Skeletal muscle tissue (tissue), 4 donors: ENCODE measurements around the gene SLCO4A1. TPM values are rescaled to one million over a fixed set of nuclear protein-coding genes. Genes with fewer than 3 reads are reported as not detected.
"Not testable (repeated sequence)": the region's sequence is repeated elsewhere in the genome, so short reads cannot be mapped to it uniquely, and the experiment has no call there.

Source experiments
- H3K27ac ChIP-seq: one replicate; pipeline ENCODE4 v1.7.0; 2013; ENCODE audit warnings: mild to moderate bottlenecking, low read depth, low read length, inconsistent platforms
- H3K27me3 ChIP-seq, 3 donors: one replicate each; pipeline ENCODE4 v1.7.0; 2013; ENCODE audit warnings: low read length in 3 of 3; ENCODE audit not compliant: control insufficient read depth in 3 of 3, insufficient read depth in 3 of 3
- H3K36me3 ChIP-seq, 3 donors: one replicate each; pipeline ENCODE4 v1.7.0; 2013; ENCODE audit warnings: low read length in 3 of 3; ENCODE audit not compliant: control insufficient read depth in 3 of 3, insufficient read depth in 3 of 3
- H3K4me1 ChIP-seq, 3 donors: one replicate each; pipeline ENCODE4 v1.7.0; 2013; ENCODE audit warnings: low read length in 3 of 3, mild to moderate bottlenecking in 3 of 3; ENCODE audit not compliant: control insufficient read depth in 3 of 3, insufficient read depth in 3 of 3
- H3K4me3 ChIP-seq, 3 donors: one replicate each; pipeline ENCODE4 v1.7.0; 2013; ENCODE audit warnings: low read length in 3 of 3
- H3K9ac ChIP-seq, 3 donors: one replicate each; pipeline ENCODE4 v1.7.0; 2013; ENCODE audit warnings: low read length in 3 of 3, mild to moderate bottlenecking in 3 of 3, moderate library complexity in 2 of 3, low read depth in 1 of 3
- H3K9me3 ChIP-seq, 3 donors: one replicate each; pipeline ENCODE4 v1.7.0; 2013; ENCODE audit warnings: low read length in 3 of 3; ENCODE audit not compliant: control insufficient read depth in 3 of 3
- total RNA-seq: library from RNA; depleted of rRNA; stranded (reverse); fragments of >200 nt; gene quantifications from one replicate; pipeline ENCODE4 v1.2.3, GENCODE V29; 2014
- donor health status: Osteomylitis.

The SLCO4A1 gene
- total RNA-seq, 1 donor from 2014 or later, result not detected

- H3K9me3 ChIP-seq, H3K36me3 ChIP-seq, H3K4me3 ChIP-seq, H3K27ac ChIP-seq, H3K9ac ChIP-seq: not testable (repeated sequence)
- Histone ChIP-seq H3K27me3 (peaks cover 6 to 23% (median 13%) of the 10 kb centered on the region in 3 donors), H3K4me1 (peaks cover 28 to 36% (median 31%) of the 10 kb centered on the region in 3 donors)
These were observed 14.9 kb upstream of the SLCO4A1 start for GRCh38 chr20:62627425-62627824.

GRCh38 chr20:62627901-62628612 lies 14.2 kb upstream of the SLCO4A1 start:
- H3K9me3 ChIP-seq, result no peaks in the 10 kb centered on the region
- H3K4me3 ChIP-seq, result no peak overlapping the region
- no peaks in the 10 kb centered on the region for H3K36me3 ChIP-seq
- no peak overlapping the region for H3K27ac ChIP-seq
- peaks cover 10 to 23% (median 18%) of the 10 kb centered on the region in 3 donors for H3K27me3 ChIP-seq
- peaks cover 22 to 30% (median 24%) of the 10 kb centered on the region in 3 donors for H3K4me1 ChIP-seq
- H3K9ac ChIP-seq, result no peak overlapping the region

GRCh38 chr20:62628691-62629090 lies 13.6 kb upstream of the SLCO4A1 start:
- H3K4me3 ChIP-seq, result no peak overlapping the region
- H3K9me3 ChIP-seq, result no peaks in the 10 kb centered on the region
- H3K9ac ChIP-seq, result no peak overlapping the region
- peaks cover 11 to 29% (median 24%) of the 10 kb centered on the region in 3 donors for H3K27me3 ChIP-seq
- H3K36me3 ChIP-seq, result no peaks in the 10 kb centered on the region
- peaks cover 16 to 23% (median 18%) of the 10 kb centered on the region in 3 donors for H3K4me1 ChIP-seq
- no peak overlapping the region for H3K27ac ChIP-seq

- H3K36me3 ChIP-seq, result no peaks in the 10 kb centered on the region
- peaks cover 11 to 36% (median 24%) of the 10 kb centered on the region in 3 donors for H3K27me3 ChIP-seq
- no peak overlapping the region for H3K9ac ChIP-seq
- no peak overlapping the region for H3K4me3 ChIP-seq
- H3K9me3 ChIP-seq, result no peaks in the 10 kb centered on the region
- peaks cover 5 to 11% (median 6%) of the 10 kb centered on the region in 3 donors for H3K4me1 ChIP-seq
- H3K27ac ChIP-seq, result no peak overlapping the region
These were observed 12.3 kb upstream of the SLCO4A1 start for GRCh38 chr20:62629864-62630470.

GRCh38 chr20:62631336-62632308 lies 10.7 kb upstream of the SLCO4A1 start:
- H3K4me3 ChIP-seq, result no peak overlapping the region
- H3K27me3 ChIP-seq, result peaks cover 11 to 45% (median 32%) of the 10 kb centered on the region in 3 donors
- H3K4me1 ChIP-seq, result peaks cover under 1 to 10% (median 7%) of the 10 kb centered on the region in 3 donors
- H3K9ac ChIP-seq, result no peak overlapping the region
- H3K9me3 ChIP-seq, result no peaks in the 10 kb centered on the region
- H3K36me3 ChIP-seq, result no peaks in the 10 kb centered on the region
- H3K27ac ChIP-seq, result no peak overlapping the region

GRCh38 chr20:62632575-62633090 lies 9.7 kb upstream of the SLCO4A1 start:
- Histone ChIP-seq H3K9ac (no peak overlapping the region), H3K27me3 (peaks cover 16 to 49% (median 32%) of the 10 kb centered on the region in 3 donors), H3K4me1 (peaks cover 0 to 18% (median 10%) of the 10 kb centered on the region in 3 donors), H3K4me3 (no peak overlapping the region), H3K36me3 (no peaks in the 10 kb centered on the region), H3K9me3 (no peaks in the 10 kb centered on the region), H3K27ac (no peak overlapping the region)

GRCh38 chr20:62633598-62634329 lies 8.5 kb upstream of the SLCO4A1 start:
- Histone ChIP-seq H3K4me3 (no peak overlapping the region), H3K9me3 (no peaks in the 10 kb centered on the region), H3K4me1 (peaks cover 0 to 28% (median 10%) of the 10 kb centered on the region in 3 donors), H3K9ac (no peak overlapping the region), H3K36me3 (no peaks in the 10 kb centered on the region), H3K27ac (no peak overlapping the region), H3K27me3 (peaks cover 16 to 52% (median 34%) of the 10 kb centered on the region in 3 donors)

- H3K4me1 ChIP-seq, result peaks cover 0 to 29% (median 10%) of the 10 kb centered on the region in 3 donors
- H3K9me3 ChIP-seq, result no peaks in the 10 kb centered on the region
- no peak overlapping the region for H3K27ac ChIP-seq
- H3K27me3 ChIP-seq, result peaks cover 17 to 56% (median 35%) of the 10 kb centered on the region in 3 donors
- H3K36me3 ChIP-seq, result no peaks in the 10 kb centered on the region
- no peak overlapping the region for H3K9ac ChIP-seq
- H3K4me3 ChIP-seq, result no peak overlapping the region
These were observed 7.9 kb upstream of the SLCO4A1 start for GRCh38 chr20:62634330-62634967.

- Histone ChIP-seq H3K27me3 (peaks cover 17 to 52% (median 35%) of the 10 kb centered on the region in 3 donors), H3K9me3 (no peaks in the 10 kb centered on the region), H3K4me1 (peaks cover 0 to 29% (median 10%) of the 10 kb centered on the region in 3 donors), H3K36me3 (no peaks in the 10 kb centered on the region), H3K9ac (no peak overlapping the region), H3K4me3 (no peak overlapping the region), H3K27ac (no peak overlapping the region)
These were observed 7.1 kb upstream of the SLCO4A1 start for GRCh38 chr20:62635232-62635631.
